GM18498 (cell line): Measurements from ENCODE around the gene EHMT1.
"Not testable (repeated sequence)": the region's sequence is repeated elsewhere in the genome, so short reads cannot be mapped to it uniquely, and the experiment has no call there.

Experiments
- ATAC-seq: cut with Tn5 transposase; IDR thresholded peaks from one replicate; pipeline ENCODE4 v1.9.1; 2021; ENCODE audit warnings: mild to moderate bottlenecking, moderate library complexity; ENCODE audit not compliant: unreplicated experiment

The EHMT1 gene

DNA sequence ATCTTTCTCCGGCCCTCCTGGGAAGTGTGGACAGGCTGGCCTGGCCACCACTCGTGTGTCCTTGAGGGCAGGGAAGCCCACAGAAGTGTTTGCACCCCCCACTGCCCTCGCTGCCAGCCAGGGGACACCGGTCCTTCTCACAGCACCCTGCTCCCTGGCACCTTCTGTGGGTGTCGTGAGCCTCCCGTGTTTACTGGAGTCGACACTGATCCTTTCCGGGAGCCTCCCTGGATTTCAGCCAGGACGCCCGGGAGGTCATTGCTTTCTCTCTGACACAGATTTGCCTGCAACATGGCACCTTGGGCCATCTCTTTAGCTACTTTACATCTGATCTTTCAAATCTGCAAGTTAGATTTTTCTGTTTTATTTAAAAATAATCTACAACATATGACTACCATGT, 138.3 kb downstream of the EHMT1 start:
- no peak for ATAC-seq

DNA sequence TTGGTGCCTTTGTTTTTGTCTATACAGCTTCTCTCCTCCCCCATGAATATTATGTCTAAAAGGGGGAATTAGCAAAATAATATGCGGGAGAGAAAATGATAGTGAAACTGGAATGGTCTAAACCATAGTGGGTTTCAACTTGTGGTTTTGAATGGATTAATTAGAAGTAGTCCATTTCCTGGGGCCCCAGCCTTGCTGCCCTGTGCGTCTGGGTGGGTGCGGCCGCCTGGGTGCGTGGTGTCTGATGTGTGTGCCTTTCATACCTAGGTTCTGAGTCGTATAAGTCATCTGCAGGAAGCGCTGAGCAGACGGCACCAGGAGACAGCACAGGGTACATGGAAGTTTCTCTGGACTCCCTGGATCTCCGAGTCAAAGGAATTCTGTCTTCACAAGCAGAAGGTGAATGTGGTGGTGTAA, 138.8 kb downstream of the EHMT1 start:
- ATAC-seq = peak; percentile 36

DNA sequence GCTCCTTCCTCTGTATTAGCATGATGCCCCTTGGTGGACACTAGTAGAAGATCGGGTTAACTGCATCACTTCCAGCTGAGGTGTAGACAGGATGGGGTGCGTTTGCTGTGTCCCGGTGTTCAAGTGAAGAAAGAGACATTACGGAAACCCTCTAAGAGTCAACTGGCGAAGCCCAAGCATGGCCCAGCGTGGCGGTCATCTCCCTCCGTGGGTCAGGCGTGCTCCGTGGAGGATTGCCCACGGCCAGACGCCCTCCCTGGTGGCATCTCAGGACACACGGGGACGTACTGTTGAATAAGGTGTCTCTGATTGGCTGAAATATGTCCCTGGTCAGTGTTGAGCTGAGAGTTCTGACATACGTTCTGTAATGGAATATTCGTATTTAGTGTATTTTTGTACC, 139.3 kb downstream of the EHMT1 start:
- ATAC-seq = no peak

DNA sequence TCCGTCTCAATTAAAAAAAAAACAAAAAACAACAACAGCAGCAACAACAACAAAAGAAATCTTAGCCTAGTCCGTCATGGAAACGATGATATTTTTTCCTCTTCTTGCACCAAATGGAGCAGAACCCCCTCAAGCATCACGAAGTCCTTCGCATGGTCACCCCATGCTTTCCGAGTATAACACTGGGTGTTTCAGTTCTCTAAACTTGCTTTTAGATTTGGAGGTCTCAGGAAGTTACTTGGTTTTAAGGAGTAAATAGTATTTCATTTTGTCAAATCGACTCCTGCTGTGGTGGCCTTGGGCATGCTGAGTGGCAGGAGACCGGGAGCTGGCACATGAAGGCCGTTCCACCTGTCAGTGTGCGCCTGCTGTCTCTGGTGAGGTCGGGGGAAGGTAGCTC, 140.3 kb downstream of the EHMT1 start:
- ATAC-seq = no peak

DNA sequence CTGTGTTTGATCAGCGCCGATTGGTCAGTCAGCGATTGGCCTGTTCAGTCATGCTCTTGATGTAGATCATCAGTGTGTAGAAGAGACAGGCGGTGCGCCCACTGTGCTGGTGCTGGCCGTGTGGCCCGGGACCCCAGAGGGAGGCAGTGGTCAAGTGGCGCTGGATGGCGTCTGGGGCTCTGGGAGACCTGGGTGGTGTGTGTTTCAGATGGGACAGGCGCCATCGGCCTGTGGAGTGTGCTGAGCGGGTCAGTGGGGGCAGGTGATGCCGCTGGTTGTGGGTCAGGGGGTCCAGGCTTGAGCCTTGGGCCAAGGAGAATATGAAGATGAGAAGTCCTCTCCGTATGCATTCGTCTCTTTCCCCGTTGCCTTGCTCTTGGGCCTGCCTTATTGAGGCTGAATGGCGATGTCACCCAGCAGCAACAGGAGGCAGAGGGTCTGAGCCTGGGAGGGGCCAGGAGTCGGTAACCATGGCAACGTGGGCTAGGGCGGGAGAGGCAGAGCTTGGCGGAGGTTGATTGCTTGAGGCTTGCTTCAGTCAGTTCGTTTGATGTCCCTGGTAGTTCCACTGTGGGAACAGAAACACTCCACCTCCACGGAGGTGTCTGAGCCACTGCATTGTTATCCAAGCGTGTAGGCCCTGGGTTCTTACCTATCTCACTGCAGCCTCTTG, 141.0 kb downstream of the EHMT1 start:
- no peak for ATAC-seq

DNA sequence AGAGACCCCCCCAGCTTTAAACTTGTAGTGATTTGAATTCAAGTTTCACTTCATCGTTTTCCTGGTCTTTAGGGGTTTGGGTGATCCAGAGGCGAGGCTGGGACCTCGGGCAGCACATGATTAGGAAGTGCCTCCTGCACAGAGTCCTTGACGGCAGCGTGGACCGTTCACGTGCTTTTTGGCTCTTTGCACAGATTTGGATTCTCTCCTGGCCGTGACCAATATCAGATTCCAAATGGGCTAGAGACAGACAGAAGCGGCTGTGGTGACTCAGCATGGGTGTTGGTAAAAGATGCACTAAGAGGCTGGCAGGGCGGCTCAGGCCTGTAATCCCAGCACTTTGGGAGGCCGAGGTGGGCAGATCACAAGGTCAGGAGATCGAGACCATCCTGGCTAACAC, 141.6 kb downstream of the EHMT1 start:
- ATAC-seq = no peak

DNA sequence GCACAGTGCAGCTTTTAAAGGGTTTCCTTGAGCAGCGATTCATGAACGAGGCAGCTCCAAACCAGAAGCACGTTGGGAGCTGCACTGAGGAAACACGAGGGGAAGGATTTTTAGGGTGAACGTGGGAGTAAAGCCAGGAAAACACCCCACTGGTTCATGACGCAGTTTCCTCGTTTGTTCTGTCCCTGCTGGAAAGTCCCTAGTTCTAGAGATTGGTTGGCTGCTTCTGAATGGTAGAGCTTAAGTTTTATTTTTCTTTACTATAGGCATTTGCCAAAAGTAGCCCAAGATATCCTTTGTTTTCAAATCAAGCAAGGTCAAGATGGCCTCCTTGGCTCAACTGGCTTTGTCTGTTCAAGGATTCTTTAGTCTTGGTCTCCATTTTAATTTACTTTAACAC, 142.2 kb downstream of the EHMT1 start:
- no peak for ATAC-seq

DNA sequence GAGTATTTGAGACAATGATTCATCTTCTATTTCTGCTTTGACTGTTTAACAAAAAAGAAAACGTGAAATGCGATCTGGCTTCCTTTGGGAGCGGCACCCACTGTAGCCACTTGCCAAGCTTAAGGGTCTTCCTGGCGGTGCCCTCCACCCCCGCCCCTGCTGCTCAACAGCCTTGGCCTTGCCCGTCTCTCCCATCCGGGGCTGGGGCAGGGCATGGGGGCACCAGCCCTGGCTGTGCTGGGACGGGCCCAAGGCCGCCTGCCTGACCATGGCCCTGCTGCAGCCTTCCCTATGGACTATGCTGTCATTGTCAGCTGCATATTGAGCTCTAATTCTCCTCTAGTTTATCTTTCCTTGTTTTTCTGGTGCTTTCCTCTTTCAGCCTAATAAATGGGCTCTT, 143.0 kb downstream of the EHMT1 start:
- no peak for ATAC-seq

DNA sequence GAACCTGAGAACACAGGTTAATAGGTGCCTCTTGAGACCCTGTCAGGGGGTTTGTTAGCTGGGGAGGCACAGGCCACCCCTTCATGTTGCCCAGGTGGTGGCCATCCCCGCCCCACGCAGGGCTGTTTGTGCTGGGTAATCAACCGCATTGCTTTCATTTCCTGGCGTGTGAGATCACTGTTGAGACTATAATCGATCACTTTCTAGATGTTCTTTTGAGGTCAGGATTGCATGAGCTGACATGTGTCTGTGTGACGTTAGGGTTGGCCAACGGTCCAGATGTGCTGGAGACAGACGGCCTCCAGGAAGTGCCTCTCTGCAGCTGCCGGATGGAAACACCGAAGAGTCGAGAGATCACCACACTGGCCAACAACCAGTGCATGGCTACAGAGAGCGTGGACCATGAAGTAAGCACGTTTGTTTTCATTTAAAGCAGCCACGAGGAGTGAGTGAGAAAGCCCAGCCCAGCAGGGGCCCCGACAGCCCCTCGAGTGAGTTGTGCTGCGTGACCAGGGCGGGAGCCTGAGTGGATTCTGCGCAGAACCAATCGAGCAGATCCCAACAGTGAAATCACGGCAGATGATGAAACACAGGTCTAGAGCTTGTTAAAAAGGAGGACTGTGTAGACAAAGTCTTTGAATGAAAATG, 143.7 kb downstream of the EHMT1 start:
- ATAC-seq = peak; percentile 72

DNA sequence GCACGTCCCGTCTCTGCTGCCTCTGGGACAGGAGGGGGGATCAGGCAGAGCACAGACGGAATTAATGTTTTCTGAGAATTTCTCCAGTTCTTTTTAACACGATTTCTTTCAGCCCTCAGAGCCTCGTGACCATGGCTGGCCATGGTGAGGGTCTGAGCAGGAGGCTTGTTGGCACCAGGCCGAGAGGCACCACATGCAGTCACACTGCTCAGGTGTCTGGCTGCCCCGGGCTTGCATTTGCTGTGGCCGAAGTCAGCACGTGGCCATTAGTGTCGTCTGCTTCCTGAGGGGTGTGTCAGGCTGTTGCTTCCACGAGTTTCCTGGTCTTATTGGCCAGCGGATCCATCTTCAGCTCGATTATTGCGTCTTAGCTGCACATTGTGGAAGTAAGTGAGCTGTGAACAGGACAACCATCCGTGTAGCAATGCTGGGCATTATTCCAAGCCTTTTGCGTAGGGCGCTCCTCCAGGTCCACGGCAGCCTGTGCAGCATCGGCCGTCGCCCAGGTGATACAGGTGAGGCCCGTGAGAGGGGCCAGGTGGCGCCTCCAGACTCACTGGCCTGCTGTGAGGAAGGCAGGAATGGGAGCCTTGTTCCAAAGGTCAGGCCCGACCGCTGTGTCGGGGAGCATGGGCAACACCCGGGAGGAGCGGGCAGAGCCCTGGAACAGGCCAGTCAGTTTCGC, 144.6 kb downstream of the EHMT1 start:
- ATAC-seq = no peak

DNA sequence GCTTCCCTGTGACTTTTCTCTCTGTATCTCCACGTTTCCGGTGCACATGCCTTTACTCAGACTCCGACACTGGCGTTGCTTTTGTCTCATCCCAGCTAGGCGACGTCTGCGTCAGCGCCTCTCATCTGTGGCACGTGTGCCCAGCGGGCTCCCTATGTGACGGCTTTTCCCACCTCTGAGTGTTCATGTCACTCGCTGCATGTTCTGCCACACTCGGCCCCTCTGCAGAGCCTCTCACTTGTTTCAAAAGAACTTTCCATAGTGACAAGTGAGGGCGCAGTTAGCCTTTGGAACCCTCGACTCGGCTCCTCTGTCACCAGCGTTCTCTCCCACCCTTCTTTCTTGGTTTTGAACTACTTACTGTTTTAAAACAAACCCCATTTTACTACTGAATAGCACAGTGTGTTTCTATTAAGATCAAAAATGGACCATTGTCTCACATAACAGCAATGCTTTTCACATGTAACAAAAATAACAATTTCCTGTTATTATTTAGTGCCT, 145.4 kb downstream of the EHMT1 start:
- no peak for ATAC-seq

DNA sequence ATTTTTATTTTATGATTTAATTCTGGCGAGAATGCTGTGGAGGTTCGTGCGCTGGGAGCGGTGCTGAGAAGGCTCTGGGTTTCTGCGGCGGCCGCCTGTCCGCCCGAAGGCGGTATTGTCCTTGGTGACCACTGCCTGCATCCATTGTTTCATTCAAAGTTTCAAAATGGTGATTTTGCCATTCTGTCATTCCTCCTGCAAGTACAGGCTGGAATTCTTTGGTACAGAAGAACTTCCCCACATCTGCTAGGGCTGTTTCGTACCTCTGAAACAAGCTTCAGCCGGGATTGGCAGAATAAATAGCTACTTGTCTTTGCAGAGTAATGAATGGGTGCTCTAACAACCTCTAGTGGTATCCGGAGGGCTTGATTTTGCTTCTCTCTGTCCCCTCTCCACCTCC, 146.2 kb downstream of the EHMT1 start:
- ATAC-seq = no peak

DNA sequence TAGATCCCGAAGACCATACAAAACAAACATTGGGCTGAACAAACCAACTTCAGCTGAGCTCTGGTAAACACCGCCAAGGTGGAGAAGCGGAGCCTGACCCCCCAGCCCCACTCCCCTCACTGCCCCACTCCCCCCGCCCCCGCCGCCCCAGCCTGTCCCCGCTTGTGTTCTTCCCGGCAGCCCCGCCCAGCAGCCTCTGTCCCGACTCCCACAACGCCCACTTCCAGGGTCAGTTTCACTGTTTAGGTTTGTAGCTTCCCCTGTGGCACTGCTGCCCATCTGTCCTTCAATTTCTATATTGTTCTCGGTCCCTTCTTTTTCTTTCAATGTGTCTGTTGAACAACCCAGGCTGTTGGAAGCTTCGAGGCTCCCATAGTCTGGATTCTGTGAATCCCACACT, 146.7 kb downstream of the EHMT1 start:
- ATAC-seq = no peak

DNA sequence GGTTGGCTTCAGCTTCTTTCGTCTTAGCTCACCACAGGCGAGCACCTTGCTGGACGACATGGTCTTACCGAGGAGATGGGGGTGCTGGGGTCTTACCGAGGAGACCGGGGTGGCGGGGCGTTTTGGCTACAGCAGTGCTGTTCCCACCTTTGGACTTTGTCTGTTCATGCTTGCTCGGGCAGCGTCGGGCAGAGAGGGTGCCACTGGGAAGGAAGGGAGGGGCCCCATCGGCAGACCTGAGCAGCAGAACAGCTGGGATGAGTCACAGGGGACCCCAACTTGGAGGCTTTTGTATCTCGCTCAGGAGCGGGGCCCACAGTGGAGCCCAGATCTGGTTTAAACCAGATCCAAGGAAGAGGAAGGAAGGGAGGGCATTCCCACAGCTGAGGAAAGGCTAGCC, 152.8 kb downstream of the EHMT1 start:
- no peak for ATAC-seq

DNA sequence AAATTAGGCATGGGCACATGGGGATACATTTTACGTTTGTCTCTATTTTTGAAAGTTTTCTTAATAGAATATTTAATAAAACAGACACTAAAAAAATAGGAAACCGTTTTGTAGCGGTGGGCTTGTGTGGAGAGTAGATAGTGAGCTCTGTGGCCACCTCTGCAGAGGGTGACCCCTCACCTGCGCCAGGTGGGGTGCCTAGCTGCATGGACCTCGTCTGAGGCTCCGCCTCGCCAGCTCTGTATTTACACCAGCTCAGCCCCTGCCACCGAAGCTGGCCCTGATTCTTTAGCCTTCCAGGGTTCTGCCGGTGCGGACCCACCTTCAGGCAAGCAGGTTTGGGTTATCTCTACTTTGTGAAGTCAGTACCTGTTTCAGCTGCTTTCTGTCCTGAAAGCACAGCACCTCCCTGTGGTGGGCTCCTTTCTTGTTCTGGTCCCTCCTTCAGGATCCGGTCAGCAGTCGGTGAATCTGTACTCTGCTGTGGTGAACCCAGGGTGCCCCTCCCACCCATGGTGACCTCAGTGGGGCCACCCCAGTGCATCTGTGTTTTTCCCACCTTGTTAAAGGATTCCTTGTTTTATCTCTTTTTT, 153.6 kb downstream of the EHMT1 start:
- no peak for ATAC-seq

DNA sequence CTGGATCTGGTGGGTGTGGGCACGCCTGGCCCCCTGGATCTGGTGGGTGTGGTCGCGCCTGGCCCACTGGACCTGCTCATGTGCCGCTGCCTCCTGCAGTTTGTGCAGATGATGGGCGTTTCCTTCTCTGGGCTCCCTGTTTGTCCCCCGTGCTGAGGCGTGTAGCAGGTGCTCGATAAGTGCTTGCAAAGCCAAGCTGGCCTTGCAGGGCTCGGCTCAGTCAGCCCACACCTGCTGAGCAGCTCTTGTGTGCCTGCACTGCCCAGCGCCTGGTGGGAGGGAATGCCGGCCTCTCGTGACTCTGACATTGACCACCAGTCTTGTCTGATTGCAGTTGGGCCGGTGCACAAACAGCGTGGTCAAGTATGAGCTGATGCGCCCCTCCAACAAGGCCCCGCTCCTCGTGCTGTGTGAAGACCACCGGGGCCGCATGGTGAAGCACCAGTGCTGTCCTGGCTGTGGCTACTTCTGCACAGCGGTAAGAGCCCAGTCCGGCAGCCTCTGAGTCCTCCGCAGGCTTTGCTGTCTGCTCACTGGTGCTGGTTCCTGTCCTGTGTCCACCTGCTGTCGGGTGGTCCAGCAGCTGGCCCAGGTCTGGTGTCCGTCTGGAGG, 156.1 kb downstream of the EHMT1 start:
- no peak for ATAC-seq

DNA sequence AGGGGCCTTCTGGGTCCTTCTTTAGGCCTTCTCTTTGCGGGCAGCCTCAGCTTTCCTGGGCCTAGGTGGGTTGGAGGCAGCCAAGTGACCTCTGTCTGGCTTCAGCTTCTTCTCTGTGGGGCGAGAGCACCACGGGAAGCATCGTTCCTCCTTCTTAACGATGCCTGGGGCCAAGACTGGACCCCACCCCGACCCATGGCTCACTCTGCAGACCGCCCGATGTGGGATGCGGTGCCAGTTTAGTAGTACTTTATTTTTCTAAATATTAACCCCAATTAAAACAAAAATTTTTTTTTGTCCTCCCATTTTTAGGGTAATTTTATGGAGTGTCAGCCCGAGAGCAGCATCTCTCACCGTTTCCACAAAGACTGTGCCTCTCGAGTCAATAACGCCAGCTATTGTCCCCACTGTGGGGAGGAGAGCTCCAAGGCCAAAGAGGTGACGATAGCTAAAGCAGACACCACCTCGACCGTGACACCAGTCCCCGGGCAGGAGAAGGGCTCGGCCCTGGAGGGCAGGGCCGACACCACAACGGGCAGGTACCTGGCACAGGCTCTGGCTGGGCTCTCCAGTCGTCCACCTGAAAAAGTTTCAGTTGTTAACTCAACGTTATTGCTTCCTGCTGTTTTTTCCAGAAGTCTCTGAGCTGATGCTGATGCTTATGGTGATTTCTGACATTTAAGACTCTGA, 157.6 kb downstream of the EHMT1 start:
- no peak for ATAC-seq

DNA sequence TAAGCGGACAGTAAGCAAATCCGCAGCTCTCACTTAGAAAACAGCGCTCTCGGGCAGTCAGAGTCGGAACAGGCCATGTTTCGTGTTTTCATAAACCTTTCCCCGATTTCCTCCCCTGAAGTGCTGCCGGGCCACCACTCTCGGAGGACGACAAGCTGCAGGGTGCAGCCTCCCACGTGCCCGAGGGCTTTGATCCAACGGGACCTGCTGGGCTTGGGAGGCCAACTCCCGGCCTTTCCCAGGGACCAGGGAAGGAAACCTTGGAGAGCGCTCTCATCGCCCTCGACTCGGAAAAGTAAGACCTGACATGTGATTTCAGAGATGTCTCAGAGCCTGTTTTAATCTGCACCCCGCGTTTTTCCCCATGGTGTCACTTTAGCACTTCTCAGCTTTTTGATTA, 159.0 kb downstream of the EHMT1 start:
- ATAC-seq = no peak

DNA sequence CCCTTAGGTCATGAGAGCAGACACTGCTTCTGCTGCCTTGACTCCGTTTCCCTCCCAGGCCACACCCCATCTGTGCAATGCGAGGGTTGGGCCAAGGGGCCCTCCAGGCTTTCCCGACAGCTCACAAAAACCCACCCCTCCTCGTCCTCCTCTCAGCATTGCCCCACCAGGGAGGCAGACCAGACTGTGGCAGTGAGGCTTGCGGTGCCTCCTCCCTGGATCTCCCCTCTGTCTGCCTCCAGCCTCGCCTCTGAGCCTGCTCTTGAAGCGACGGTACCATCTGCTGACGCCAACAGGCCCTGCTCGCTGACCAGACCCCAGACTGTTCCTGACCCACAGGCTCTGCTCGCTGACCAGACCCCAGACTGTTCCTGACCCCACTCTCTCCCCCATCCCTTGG, 159.5 kb downstream of the EHMT1 start:
- no peak for ATAC-seq

DNA sequence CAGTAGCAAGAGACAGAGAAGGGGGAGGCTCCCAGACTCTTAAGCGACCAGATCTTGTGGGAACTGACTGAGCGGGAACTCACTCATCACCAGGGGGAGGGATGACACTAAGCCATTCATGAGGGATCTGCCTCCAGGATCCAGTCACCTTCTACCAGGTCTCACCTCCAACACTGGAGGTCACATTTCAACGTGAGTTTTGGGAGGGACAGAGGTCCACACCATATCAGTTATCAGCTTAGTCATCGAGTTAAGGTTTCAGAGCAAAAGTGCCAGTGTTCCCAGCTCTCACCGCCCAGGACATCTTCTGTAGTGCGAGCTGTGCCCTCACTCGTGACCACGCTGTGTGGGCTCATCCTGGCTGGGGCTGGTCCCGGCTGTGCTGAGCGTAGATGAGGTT, 160.1 kb downstream of the EHMT1 start:
- ATAC-seq = no peak

DNA sequence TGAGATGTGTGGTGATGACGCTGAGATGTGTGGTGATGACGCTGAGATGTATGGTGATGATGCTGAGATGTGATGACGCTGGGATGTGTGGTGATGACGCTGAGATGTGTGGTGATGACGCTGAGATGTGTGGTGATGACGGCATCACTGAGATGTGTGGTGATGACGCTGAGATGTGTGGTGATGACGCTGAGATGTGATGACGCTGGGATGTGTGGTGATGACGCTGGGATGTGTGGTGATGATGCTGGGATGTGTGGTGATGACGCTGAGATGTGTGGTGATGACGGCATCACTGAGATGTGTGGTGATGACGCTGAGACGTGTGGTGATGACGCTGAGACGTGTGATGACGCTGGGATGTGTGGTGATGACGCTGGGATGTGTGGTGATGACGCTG, 161.2 kb downstream of the EHMT1 start:
- not testable (repeated sequence) for ATAC-seq
